Mucosa of gallbladder (tissue), 1 donor: ENCODE results near the gene GBA3. TPM values are rescaled to one million over a fixed set of nuclear protein-coding genes. Genes with fewer than 3 reads are reported as not detected.

ENCODE experiments used
- DNase-seq: peaks from one replicate; pipeline ENCODE4 v3.0.0-alpha.2; 2020; ENCODE audit warnings: low spot score
- total RNA-seq: library from RNA; stranded (reverse); gene quantifications from one replicate; pipeline ENCODE4 v1.2.1, GENCODE V29; 2021
- donor health status: DM: no; HTN: no; CAD: no.

Gene GBA3
- total RNA-seq, 1 donor from 2014 or later: 29.4 TPM

DNA sequence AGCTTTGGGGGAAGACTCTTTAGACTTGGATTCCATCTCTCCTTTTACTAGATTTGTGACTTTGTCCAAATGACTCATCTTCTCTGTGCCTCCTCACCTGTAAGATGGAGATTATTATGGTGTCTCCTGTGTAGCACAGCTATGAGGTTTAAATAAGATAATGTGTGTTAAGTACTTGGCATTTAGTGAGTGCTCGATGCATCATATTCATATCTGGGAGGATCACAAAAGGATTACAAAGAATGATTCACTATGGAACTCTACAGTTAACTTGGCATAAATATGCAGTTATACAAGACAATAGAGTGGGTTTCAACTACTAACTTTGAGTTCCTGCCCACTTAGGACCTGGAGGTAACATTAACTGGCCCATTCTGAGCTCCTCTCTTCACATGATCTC is 2.3 kb downstream of the GBA3 start:
- DNase-seq: no peak

DNA sequence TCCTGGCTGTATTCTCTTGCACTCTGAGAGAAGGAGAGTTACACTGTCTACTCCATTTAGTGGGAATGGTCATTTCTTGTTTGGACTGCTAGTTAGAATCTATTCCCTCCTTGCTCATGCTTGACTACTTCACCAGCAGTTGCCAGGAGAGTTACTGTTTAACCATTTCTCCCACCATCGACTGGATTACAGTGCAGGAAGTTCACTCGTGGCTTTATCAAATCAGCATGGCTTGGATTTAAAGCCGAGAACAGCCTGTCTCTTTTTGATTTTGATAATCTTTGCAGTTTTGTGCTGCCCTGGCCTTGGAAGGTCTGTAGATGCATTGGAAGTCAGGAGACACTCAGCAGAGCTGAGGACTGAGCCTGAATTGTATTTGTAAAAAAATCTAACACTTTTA is 3.2 kb downstream of the GBA3 start:
- DNase-seq: peak; percentile 28

DNA sequence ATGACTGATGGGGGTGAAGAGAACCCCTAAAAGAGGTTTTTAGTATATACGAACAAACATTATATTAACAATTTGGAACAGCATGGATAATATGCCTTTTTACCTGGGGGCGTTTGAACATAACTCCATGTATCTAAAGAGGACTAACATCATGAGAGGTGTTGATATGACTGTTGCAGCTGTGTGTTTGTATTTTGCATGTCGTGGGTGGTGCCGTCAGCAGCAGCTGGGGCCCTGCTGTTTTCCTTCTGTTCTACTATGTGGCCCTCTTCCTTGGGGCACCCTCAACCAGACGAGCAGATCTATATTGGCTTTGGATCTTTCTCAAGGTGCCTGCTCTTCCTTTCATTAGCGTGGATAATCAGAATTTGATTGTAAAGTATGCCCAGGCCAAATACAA is 11.2 kb downstream of the GBA3 start:
- DNase-seq: no peak

DNA sequence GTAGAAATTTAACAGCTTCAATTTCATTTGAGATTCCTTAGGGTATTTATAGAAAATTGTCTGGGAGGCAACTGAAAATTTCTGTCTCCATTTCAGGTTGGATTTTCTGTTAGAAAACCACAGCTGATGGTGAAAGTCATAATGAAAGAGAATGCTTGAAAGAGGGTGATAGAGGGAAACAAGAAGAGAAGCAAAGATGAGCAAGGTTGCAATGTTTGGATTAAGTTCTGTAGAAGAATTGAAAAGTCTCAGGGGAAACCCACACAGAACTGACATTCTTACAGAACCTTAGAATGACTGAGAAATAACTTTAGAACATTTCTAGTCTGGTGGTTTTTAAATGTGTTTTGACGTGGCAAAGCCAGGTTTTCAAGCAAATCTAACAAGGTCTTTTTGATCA is 14.7 kb downstream of the GBA3 start:
- no peak for DNase-seq

DNA sequence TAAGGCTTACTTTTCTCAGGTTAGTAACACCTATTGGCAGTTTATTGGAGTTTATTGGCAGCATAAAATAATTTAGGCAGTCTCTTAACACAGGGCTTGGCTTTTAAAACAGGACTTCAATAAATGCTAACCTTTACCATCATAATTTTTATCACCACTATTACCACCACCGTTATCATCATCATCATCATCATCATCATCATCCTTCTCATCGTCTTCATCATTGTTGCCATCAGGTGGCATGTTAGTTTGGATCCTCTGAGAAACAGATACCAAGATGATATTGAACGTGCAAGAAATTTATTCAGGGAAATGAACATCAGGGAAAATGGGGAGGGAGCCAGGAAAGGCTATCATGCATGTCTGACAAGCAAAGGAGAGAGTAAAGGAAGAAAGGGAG is 16.2 kb downstream of the GBA3 start:
- no peak for DNase-seq

DNA sequence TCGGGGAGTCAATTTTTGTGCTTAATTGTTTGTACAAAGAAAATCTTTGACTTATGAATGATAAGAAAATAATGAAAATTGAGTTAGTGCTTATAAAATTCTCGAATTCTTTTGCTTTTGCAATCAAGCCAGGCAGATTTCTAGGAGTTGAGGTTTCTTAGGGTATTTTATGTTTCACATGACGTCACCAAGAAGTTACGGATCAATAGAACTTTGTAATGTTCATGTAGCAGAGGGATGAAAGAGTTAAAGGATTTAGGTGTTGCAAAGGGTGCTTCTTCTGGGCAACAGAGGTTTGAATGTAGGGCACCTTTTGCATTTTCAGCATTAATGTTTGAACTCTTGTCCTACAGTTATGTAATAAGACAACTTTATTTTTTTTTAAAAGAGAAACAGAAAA is 19.4 kb downstream of the GBA3 start:
- DNase-seq: no peak

DNA sequence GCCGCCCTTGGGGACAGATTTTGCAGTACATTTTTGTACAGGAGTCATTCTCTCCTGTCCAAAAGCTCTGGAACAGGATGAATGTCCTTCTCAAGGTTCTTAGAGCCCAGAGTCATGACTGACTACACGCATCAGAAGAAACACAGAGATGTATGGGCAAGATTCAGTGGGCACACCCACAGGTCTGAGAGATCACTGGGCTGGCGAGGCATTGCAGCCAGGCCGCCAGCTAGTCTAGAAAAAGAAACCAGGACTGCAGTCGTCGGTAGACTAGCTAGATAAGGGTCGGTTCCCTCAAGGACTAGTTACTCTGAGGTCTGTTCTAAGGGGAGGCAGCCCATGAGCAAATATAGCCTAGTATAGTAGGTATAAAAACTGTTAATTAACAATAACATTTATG is 19.8 kb downstream of the GBA3 start:
- no peak for DNase-seq

DNA sequence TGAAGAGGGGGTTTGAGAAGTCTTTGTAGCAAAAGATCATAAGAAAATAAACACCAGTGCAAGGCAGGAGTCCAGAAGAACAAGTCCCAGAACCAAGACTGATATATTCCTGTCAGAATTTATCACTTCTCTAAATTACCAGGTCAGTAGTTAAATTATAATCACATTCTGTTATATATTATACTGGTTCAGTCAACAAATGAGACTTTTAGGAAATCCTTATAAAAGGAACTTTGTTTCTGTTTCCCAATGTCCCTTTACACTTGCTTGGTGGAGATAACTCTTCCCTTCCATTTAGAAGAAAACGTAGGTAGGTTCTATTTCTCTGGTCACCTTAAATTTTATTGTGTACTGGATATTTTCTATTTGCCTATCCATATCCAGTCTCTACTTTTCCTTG is 21.1 kb downstream of the GBA3 start:
- no peak for DNase-seq

DNA sequence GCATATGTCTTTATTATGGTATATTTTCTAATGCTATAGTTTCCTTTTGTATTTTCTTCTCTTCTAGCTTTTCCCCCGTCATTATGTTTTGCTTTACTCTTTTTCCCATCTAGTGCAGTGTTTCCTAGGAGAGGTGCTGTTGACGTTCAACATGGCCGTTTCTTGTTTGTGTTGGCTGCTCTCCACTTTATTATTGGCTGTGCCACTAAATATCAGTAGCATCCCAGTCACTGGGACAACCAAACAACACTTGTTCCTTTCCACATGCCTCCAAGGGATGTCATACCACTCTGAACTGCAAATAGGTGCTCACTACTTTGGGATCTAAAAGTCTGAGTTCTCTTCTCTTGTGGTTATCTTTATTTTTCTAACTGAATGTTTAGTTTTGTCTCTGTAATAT is 26.5 kb downstream of the GBA3 start:
- no peak for DNase-seq

DNA sequence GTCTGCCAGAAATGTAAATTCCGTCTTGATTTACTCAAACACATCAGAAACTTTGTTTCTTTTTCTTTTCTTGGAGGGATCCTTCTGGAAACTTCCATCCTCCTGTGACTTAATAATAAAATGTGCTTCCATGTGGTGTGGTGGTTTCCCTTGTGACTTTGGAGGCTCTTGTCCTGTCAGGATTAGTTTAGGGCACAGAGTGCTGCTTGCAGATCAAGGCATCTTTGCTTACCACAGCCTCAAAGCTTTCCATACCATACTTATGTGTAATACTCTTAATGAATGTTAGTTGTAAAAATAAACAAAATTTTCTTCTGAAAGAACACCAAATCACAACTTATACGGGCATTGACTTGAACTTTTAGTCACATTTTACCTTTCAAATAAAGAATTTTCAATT is 27.4 kb downstream of the GBA3 start:
- no peak for DNase-seq

DNA sequence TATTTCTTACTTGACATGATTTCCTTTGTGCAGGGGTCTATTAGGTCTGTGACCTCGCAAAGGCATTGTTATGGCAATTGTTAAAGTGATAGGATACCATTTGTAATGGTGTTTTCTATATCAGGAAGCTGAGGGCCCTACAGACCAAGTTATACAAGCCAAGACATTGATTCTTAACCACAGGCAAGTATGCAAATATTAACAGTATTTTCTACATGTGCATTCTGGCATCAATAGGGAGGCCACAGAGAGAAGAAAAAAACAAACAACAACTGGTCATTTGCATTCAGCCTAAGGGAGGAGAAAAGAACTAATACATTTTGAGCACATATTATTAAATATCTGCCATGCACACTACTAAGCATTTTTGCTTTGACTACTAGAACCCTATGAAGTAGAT is 28.5 kb downstream of the GBA3 start:
- DNase-seq: no peak

DNA sequence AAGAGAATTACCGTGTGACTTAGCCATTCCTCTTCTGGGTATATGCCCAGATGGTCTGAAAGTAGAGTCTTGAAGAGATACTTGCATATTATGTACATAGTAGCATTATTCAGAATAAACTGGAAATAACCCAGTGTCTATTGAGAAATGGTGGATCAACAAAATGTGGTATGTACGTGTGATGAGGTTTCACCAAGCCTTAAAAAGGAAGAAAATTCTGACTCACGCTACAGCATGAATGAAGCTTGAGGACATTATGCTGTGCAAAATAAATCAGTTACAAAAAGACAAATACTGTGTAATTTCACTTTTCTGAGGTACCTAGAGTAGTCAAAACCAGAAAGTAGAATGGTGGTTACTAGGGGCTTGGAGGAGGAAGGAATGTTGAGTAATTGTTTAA is 37.3 kb downstream of the GBA3 start:
- no peak for DNase-seq

DNA sequence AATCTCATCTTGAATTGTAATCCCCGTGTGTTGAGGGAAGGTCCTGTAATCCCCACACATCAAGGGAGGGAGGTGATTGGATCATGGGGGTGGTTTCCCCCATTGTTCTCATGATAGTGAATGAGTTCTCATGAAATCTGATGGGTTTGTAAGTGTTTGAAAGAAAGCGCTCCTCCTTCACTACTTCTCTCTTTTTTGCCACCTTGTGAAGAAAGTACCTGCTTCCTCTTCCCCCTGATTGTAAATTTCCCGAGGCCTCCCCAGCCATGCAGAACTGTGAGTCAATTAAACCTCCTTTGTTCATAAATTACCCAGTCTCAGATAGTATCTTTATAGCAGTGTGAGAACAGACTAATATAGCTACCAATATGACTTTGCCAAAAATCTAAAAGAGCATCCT is 41.1 kb downstream of the GBA3 start:
- no peak for DNase-seq

DNA sequence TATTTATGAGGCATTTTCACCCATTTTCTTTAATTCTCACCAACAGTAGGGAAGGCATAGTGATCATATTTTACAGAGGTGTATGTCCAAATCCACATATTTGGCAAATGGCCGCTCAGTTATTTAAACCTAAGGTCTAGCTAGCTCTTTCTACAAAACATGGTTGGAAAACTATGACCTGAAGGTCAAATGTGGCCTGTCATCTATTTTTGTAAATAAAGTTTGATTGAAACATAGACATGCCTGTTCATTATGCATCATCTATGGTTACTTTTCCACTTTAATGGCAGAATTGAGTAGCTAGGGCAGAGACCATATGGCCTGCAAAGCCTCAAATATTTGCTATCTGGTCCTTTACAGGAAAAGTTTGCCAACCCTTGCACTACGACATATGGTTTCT is 44.2 kb downstream of the GBA3 start:
- DNase-seq: no peak

DNA sequence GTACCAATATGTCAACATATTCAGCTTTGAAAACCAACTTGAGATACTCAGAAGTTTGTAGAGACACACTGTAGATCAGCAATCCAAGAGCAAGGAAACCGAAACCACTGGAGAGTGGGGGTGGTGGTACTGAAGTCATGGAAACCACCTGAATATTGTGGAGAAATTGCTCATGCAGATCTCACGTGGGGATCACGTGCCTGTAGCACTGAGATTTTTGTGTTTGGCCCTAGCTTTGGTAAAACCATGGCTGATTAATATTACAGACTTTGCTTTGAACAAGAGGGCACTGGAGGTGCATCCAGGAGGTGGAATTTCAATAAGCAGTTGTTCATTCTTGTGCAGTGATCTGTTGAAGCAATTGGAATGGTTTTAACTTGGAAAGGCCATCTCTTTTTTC is 47.2 kb downstream of the GBA3 start:
- DNase-seq: no peak

DNA sequence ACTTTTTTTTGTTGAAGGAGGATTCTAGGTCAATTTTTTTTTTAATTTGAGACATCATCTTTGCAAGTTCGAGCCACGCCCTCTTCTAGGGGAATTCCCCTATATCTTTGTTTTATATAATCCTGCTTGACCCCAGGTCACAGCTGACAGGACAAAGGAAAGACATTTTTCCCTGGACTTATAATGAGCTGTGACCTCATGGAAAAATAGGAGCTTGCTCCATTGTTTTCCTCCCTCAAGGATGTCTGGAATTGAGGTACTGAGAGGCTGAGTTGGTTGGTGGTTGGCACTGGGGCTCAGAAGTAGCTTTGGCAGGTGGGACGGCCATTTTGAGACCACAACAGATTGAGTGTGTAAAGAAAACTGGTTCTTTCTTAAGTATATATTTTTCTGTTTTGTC is 49.0 kb downstream of the GBA3 start:
- DNase-seq: no peak

DNA sequence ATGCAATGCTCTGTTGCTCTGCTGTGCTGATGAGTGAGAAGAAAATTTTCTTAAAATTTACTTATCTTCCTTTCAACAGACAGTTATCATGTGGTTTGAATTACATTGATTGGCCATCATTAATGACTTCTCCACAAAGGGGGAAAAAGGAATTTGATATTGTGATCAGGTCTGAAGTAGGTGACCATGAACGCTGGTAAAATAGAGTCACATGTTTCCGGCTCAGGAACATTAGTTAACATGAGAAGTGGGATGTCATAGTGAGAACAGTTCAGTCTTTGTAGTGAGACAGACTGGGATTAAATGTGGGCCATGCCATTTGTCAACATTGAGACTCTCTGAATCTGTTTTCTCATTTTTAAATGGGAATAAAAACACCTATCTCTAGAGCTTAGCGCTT is 50.6 kb downstream of the GBA3 start:
- DNase-seq: no peak

DNA sequence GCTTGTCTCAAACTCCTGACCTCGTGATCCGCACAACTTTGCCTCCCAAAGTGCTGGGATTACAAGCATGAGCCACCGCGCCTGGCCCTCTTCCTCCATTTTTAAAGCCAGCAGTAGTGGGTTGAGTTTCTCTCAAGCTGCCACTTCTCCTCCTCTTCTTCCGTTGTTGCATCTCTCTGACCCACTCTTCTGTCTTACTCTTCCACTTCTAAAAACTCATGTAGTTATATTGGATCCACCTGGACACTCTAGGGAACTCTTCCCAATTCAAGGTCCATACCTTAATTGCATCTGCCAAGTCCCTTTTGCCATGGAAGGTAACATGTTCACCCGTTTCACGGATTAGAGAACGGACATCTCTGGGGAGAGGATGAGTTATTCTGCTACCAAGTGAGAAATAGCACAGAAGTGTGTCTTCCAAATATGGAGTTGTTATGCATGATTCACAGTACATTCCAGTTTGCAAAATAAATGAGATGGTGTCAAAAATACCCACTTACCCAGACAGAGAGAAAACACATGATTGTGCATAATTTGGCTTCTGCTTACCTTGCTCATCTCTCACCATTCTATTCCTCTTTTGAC is 51.8 kb downstream of the GBA3 start:
- no peak for DNase-seq

DNA sequence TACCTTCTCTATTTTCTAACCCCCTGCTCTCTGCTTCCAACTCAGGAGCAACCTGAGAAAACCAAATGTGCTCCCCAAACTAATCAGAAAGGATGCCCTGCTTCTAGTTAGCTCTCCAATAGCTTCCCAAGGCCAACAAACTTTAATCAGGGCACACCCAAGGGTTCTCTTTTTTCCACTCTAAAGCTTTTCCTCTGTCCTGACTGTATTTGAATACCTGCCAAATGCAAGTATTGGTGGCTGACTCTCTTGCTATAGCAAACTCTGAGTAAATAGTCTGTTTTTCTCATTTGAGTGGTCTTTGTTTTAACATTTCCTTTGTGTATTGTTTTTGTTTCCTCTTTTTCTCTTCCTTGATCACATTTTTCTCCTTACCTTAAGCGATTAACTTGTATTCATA is 52.5 kb downstream of the GBA3 start:
- DNase-seq: no peak

DNA sequence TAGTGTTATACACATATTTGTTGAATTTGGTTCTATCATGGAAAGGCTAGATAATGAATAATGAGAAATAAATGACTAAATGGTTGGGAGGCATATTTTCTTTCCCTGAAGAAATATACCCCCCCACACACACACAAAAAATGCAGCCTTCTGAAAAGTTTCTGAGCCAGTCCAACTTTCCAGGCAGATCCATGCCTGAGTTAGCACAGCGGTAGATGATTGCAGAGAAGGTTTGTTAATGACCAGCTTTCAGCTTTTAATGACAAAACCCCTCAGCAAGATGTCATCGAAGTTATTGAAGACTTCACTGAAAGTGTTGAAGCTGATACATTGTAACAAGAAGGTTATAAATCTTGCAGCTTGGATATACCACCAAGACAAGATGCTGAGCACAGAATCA is 61.4 kb downstream of the GBA3 start:
- no peak for DNase-seq

DNA sequence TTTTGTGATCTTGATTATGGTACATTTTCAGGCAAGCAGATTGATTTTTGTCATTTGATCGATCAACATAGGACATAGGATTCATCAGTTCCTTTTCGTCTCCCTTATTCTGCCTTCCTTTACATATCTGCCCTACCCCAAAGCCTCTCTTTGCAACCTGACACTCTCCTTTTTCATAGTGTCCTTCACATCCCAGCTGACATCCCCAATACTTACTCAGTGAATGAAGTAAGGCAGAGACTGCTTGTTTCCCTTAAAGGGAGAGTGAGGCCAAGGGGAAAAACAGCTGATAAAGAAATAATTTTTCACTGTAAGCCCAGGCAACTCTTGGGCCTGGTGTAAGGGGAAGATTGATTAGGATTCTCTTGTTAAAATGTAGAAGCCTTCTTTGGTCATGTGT is 69.8 kb downstream of the GBA3 start:
- no peak for DNase-seq

DNA sequence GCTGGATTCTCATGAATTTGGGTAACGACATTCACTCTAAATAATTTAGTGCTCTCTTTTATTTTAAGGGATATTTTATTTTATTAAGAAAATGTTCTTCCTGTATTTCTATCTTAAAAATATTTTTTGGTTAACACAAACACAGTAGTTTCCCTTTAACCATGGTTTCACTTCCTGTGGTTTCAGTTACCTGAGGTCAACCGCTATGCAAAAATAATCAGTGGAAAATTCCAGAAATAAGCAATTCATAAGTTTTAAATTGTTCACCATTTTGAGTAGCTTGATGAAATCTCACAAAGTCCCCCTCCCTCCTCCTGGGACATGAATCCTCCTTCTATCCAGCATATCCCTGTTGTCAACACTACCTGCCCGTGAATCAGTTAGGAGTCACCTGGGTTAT is 71.4 kb downstream of the GBA3 start:
- DNase-seq: no peak

DNA sequence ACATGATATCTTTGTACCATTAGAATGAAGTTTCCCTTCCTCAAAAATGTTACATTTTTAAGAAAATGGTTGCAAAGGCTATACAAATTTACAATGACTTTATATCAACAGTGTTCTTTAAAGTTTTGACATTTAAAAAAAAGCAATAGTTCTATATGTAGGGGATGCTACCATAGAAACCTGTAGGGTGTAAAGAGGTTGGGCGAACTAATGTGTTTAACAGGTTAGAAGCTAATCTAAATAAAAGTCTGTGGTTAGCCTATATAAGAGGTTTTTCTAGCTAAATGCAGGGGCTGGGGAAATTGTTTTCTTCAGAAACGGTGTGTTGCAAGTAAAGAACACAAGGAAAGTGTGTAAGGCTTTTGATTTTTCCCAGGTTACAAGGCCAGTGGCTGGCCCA is 73.3 kb downstream of the GBA3 start:
- DNase-seq: no peak

DNA sequence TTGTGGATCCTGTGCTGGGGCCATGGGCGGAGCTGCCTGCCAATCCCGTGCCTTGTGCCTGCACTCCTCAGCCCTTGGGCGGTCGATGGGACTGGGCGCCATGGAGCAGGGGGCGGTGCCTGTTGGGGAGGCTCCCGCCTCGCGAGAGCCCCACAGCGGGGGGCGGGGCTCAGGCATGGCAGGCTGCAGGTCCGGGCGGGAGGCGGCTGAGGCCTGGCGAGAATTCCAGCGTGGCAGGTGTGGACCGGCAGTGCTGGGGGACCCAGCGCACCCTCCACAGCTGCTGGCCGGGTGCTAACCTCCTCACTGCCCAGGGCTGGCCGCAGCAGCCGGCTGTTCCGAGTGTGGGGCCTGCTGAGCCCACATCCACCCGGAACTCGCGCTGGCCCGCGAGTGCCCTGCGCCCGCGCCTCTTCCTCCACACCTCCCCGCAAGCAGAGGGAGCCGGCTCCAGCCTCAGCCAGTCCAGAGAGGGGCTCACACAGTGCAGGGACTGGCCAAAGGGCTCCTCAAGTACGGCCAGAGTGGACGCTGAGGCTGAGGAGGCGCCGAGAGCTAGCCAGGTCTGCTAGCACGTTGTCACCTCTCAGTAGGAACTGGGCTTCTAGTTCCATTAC is 85.9 kb downstream of the GBA3 start:
- DNase-seq: no peak
